SJSA1 (cell line): ENCODE measurements around the gene RC3H1. TPM values are rescaled to one million over a fixed set of nuclear protein-coding genes. Genes with fewer than 3 reads are reported as not detected.
"Not testable (repeated sequence)": the region's sequence is repeated elsewhere in the genome, so short reads cannot be mapped to it uniquely, and the experiment has no call there.

ENCODE experiments used
- DNase-seq, 2 experiments: peaks; one replicate each; pipeline ENCODE4 v3.0.0-alpha.2; 2015 to 2020; ENCODE audit warnings: low spot score in 2 of 2, low read depth in 1 of 2
- H3K27ac ChIP-seq: fragments of 250-450 bp; sonication (Bioruptor Pico); 2 replicates; pipeline ENCODE4 v1.5.1; 2020; ENCODE audit warnings: mild to moderate bottlenecking, moderate library complexity
- H3K27me3 ChIP-seq: fragments of 250-450 bp; sonication (Bioruptor Pico); replicated peaks from 2 replicates; pipeline ENCODE4 v1.5.1; 2020; ENCODE audit warnings: mild to moderate bottlenecking, moderate library complexity
- H3K36me3 ChIP-seq: fragments of 250-450 bp; sonication (Bioruptor Pico); 2 replicates; pipeline ENCODE4 v1.5.1; 2020; ENCODE audit warnings: mild to moderate bottlenecking
- H3K4me1 ChIP-seq: fragments of 250-450 bp; sonication (Bioruptor Pico); replicated peaks from 2 replicates; pipeline ENCODE4 v1.6.1; 2021; ENCODE audit warnings: mild to moderate bottlenecking
- H3K4me3 ChIP-seq: fragments of 250-450 bp; sonication (Bioruptor Pico); 2 replicates; pipeline ENCODE4 v1.5.1; 2020; ENCODE audit warnings: mild to moderate bottlenecking
- H3K9me3 ChIP-seq: fragments of 250-450 bp; sonication (Bioruptor Pico); replicated peaks from 2 replicates; pipeline ENCODE4 v1.5.1; 2020; ENCODE audit warnings: mild to moderate bottlenecking
- total RNA-seq: library from RNA; depleted of rRNA; stranded (reverse); fragments of >200 nt; shearing (Covaris generic); gene quantifications from 2 replicates; pipeline ENCODE4 v1.2.3, GENCODE V29; 2014; rRNA removed

Gene RC3H1, protein sequence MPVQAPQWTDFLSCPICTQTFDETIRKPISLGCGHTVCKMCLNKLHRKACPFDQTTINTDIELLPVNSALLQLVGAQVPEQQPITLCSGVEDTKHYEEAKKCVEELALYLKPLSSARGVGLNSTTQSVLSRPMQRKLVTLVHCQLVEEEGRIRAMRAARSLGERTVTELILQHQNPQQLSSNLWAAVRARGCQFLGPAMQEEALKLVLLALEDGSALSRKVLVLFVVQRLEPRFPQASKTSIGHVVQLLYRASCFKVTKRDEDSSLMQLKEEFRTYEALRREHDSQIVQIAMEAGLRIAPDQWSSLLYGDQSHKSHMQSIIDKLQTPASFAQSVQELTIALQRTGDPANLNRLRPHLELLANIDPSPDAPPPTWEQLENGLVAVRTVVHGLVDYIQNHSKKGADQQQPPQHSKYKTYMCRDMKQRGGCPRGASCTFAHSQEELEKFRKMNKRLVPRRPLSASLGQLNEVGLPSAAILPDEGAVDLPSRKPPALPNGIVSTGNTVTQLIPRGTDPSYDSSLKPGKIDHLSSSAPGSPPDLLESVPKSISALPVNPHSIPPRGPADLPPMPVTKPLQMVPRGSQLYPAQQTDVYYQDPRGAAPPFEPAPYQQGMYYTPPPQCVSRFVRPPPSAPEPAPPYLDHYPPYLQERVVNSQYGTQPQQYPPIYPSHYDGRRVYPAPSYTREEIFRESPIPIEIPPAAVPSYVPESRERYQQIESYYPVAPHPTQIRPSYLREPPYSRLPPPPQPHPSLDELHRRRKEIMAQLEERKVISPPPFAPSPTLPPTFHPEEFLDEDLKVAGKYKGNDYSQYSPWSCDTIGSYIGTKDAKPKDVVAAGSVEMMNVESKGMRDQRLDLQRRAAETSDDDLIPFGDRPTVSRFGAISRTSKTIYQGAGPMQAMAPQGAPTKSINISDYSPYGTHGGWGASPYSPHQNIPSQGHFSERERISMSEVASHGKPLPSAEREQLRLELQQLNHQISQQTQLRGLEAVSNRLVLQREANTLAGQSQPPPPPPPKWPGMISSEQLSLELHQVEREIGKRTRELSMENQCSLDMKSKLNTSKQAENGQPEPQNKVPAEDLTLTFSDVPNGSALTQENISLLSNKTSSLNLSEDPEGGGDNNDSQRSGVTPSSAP
- total RNA-seq, result 15.0 and 79.1 TPM in 2 replicates

DNA sequence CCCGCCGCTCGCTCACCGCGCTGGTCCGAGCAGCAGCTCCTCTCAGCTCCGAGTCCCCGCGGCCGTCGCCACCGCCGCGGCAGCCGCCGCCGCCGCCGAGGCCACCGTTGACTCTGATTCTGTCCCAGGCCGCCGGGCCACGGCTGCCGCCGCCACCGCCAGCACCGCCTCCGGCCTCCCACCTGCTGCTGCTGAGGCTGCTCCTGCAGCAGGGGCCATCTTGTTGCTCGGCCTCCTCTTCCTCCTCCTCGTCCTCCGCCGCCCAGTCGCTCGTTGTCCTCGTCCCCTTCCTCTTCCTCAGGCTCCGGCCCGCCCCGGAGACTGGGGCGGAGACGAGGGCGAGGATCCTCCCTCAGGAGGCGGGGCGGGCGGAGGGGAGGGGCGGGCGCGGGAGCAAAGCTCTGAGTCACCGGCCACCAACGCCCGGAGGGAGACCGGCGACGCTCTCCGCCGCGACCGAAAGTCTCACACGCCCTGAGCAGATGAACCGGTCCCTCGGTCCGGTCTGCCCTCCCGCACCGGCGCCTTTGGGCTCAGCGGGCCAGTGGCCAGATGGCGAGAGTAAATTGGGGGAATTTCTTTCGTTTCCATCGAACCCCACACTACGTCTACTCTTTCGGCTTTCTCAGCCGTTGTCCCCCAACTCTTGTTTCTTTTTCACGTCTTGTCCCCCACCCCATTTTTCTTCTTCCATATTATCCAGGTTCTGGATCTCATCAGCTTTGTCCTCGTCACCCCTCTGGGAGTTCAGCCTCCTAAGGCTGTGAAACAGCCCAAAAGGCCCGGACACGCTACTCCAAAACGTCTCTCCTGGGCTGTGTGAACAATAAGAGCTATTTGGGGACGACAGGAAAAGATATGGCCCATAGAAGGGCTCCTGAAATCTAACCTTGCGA is at the start of gene RC3H1:
Gene RC3H1, minus strand, starts transcription at position 278 of the 896 bp plus-strand sequence. CDS start 29,372 bp downstream, outside the sequence.
- Histone ChIP-seq H3K4me1 (peaks cover 24% of the 10 kb centered on the region), H3K27ac (peak within 1 kb of the TSS; percentile 92), H3K4me3 (peak within 1 kb of the TSS; percentile 94), H3K27me3 (no peaks in the 10 kb centered on the region), H3K9me3 (no peaks in the 10 kb centered on the region), H3K36me3 (peaks cover 9% of the 10 kb centered on the region)
- DNase-seq, result peak; percentile 88 to 91

DNA sequence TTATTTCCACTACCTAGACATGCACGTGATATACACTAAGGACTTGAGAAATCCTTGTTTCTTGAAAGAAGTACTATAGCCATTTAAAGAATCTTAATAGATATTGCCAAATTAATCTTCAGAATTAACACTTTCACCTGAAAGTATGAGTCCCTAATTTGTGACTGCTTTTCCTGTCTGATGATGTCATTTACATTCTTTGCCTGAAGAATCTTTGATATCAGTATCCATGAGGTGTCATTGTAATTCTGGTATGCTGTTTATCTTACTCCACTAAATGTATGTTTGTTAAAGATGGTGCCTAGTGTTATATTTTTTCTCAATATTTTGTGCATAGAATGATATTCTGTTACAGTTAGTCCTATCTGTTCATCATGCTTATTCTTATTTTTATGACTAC is 48.5 kb upstream of the RC3H1 start:
- H3K4me1 ChIP-seq, result 0 out of 2 replicates have a peak, but pooled peaks cover 4% of the 10 kb centered on the region
- H3K27me3 ChIP-seq, result 0 out of 2 replicates have a peak, but pooled peaks cover 5% of the 10 kb centered on the region
- H3K27ac ChIP-seq, result no peak overlapping the region
- DNase-seq, result no peak
- H3K9me3 ChIP-seq, result no peaks in the 10 kb centered on the region; the same call in 1 of the 2 replicates
- no peak overlapping the region for H3K4me3 ChIP-seq
- no peaks in the 10 kb centered on the region for H3K36me3 ChIP-seq

DNA sequence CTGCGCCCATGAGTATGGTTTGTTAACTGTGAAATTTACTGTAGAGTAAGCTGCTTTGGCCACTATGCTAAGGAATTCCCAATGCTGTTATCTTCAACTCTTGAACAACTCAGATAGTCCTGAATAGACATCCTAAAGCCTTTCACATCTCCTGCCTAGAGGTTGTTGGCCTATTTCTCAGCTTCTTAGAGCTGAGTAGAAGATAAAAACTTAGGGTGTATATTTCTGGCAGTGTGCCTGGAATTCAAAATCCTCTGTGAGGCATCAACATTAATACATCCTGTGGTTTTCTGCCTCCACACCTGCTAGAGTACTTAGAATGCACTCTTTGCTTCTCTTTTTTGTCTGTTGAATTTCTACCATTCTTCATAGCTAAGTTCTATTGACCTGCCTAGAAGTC is 45.8 kb upstream of the RC3H1 start:
- H3K36me3 ChIP-seq, result no peaks in the 10 kb centered on the region
- no peaks in the 10 kb centered on the region; the same call in 1 of the 2 replicates for H3K9me3 ChIP-seq
- DNase-seq, result no peak
- H3K4me3 ChIP-seq, result no peak overlapping the region
- H3K27me3 ChIP-seq, result 0 out of 2 replicates have a peak, but pooled peaks cover 5% of the 10 kb centered on the region
- H3K4me1 ChIP-seq, result 0 out of 2 replicates have a peak, but pooled peaks cover 4% of the 10 kb centered on the region
- no peak overlapping the region for H3K27ac ChIP-seq

DNA sequence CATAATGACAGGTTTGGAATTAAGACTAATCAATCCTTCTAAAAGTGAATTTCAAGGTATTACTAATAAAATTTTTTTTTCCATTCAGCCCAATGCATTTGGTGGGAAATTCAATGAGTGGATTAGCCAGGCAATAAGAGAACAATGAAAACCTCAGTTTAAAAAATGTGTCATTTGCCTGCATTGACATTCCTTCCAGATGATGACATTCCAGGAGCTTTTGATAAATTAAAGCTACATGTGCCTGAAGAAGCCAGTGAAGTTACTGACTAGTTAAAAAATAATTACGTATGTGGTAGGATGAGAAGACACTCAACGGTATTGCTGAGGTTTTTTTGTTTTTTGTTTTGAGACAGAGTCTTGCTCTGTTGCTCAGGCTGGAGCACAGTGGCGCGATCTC is 37.9 kb upstream of the RC3H1 start:
- DNase-seq, result peak in 1 of 2 experiments; percentile 60
- Histone ChIP-seq H3K36me3 (no peaks in the 10 kb centered on the region), H3K4me1 (peaks cover 9% of the 10 kb centered on the region), H3K27ac (peak overlapping the region; percentile 52), H3K4me3 (no peak overlapping the region), H3K9me3 (no peaks in the 10 kb centered on the region), H3K27me3 (no peaks in the 10 kb centered on the region)

DNA sequence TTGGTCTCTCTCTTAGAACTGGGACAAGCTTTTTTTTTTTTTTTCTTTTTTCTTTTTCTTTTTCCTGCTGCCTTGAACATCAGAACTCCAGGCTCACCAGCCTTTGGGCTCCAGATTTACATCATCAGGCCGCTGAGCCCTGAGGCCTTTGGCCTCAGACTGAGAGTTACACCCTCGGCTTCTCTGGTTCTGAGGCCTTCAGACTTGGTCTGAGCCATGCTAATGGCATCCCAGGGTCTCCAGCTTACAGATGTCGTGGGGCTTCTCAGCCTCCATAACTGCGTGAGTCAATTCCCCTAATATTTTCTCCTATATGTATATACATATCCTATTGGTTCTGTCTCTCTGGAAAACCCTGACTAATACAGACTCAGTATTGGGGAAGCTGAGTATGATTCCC is 36.5 kb upstream of the RC3H1 start:
- Histone ChIP-seq H3K36me3 (no peaks in the 10 kb centered on the region), H3K27me3 (no peaks in the 10 kb centered on the region), H3K27ac (no peak overlapping the region), H3K9me3 (no peaks in the 10 kb centered on the region), H3K4me1 (peaks cover 9% of the 10 kb centered on the region), H3K4me3 (no peak overlapping the region)
- no peak for DNase-seq

DNA sequence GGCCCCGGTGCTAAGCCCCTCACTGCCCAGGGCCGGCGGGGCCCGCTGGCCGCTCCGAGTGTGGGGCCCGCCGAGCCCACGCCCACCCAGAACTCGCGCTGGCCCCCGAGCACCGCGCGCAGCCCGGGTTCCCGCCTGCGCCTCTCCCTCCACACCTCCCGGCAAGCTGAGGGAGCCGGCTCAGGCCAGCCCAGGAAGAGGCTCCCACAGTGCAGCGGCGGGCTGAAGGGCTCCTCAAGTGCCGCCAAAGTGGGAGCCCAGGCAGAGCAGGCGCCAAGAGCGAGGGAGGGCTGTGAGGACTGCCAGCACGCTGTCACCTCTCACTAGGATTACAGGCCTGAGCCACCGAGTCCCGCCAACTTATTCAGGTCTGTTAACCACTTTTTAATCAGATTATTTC is 34.5 kb upstream of the RC3H1 start:
- not testable (repeated sequence) for H3K4me1 ChIP-seq, H3K4me3 ChIP-seq, DNase-seq, H3K36me3 ChIP-seq, H3K9me3 ChIP-seq, H3K27me3 ChIP-seq, H3K27ac ChIP-seq

DNA sequence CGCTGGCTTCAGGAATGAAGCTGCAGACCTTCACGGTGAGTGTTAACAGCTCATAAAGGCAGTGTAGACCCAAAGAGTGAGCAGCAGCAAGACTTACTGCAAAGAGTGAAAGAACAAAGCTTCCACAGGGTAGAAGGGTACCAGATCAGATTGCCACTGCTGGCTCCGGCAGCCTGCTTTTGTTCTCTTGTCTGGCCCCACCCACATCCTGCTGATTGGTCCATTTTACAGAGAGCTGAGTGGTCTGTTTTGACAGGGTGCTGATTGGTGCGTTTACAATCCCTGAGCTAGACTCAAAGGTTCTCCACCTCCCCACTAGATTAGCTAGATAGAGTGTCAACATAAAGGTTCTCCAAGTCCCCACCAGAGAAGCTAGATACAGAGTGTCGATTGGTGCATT is 33.6 kb upstream of the RC3H1 start:
- H3K36me3 ChIP-seq, H3K4me3 ChIP-seq, H3K27me3 ChIP-seq, H3K27ac ChIP-seq, H3K4me1 ChIP-seq, DNase-seq, H3K9me3 ChIP-seq: not testable (repeated sequence)

DNA sequence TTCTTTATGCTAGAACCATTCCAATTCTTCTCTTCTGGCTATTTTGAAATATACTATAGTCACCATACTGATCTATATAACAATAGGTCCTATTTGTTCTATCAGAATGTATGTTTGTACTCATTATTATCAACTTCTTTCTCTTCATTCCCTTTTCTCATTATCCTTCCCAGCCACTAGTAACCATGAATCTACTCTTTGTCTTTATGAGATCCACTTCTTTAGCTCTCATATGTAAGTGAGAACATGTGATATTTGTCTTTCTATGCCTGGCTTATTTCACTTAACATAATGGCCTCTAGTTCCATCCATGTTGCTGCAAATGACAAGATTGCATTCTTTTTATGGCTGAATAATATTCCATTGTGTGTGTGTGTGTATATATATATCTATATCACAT is 31.7 kb upstream of the RC3H1 start:
- H3K27me3 ChIP-seq, result no peaks in the 10 kb centered on the region
- DNase-seq, result no peak
- no peaks in the 10 kb centered on the region for H3K9me3 ChIP-seq
- H3K4me1 ChIP-seq, result no peaks in the 10 kb centered on the region
- H3K36me3 ChIP-seq, result no peaks in the 10 kb centered on the region
- H3K27ac ChIP-seq, result no peak overlapping the region
- H3K4me3 ChIP-seq, result no peak overlapping the region

DNA sequence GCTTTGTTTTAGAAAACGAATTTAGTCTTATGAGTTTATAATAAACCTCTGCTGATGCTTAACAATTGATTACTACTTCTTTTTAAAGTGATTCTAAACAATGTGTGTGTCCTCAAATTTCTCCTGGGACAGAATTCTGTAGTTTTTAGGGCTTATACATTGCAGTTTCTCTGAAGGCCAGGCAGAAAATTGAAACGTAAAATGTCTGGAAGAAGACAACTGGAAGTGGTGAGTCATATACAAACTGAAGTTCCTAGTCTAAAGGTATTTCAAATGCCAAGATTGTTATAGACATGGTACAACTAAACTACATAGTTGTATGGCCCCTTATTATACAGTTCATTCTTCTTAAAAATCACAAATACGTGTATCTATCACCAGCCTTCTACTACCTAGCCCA is 30.5 kb upstream of the RC3H1 start:
- no peak for DNase-seq
- Histone ChIP-seq H3K36me3 (no peaks in the 10 kb centered on the region), H3K4me1 (no peaks in the 10 kb centered on the region), H3K27me3 (no peaks in the 10 kb centered on the region), H3K4me3 (no peak overlapping the region), H3K27ac (no peak overlapping the region), H3K9me3 (no peaks in the 10 kb centered on the region)

DNA sequence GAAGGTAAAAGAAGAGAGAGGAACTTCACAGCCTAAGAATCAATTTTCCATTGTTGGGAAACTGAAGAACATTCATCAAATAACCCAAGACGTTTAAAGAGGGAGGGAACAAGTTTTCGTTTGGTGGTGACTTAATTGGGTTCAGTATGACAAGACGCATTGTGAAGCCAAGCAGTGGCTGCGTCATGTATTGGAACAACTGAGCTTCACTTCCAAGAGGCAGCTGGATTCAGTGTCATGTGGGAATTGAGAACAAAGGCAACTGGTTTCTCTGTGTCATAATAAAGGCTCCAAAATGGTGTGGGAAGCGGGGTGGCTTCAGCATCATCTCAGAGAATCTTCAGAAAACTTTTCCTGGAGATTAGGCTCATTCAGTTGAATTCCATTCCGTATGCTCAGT is 29.8 kb upstream of the RC3H1 start:
- Histone ChIP-seq H3K27ac (no peak overlapping the region), H3K4me3 (no peak overlapping the region), H3K36me3 (no peaks in the 10 kb centered on the region), H3K4me1 (no peaks in the 10 kb centered on the region), H3K27me3 (no peaks in the 10 kb centered on the region), H3K9me3 (no peaks in the 10 kb centered on the region)
- no peak for DNase-seq

DNA sequence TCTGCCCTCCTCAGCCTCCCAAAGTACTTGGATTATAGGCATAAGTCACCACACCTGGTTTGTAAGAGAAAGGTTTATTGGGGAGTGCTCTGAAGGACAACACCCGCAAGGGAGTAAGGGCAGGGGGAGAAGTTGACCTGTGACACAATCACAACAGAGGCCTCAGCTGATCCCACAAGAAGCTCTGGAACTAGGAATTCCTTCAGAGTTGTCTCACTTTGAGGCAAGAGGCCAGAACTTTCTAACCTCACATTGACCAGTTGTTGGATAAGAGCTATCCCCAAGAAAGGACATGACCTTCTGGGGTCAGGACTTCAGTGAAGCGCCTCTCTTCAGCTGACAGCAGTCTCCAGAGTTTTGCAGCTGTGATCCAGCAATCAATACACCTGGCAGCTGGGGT is 27.4 kb upstream of the RC3H1 start:
- Histone ChIP-seq H3K36me3 (no peaks in the 10 kb centered on the region), H3K4me3 (no peak overlapping the region), H3K27ac (no peak overlapping the region), H3K27me3 (no peaks in the 10 kb centered on the region), H3K9me3 (no peaks in the 10 kb centered on the region), H3K4me1 (no peaks in the 10 kb centered on the region)
- no peak for DNase-seq

DNA sequence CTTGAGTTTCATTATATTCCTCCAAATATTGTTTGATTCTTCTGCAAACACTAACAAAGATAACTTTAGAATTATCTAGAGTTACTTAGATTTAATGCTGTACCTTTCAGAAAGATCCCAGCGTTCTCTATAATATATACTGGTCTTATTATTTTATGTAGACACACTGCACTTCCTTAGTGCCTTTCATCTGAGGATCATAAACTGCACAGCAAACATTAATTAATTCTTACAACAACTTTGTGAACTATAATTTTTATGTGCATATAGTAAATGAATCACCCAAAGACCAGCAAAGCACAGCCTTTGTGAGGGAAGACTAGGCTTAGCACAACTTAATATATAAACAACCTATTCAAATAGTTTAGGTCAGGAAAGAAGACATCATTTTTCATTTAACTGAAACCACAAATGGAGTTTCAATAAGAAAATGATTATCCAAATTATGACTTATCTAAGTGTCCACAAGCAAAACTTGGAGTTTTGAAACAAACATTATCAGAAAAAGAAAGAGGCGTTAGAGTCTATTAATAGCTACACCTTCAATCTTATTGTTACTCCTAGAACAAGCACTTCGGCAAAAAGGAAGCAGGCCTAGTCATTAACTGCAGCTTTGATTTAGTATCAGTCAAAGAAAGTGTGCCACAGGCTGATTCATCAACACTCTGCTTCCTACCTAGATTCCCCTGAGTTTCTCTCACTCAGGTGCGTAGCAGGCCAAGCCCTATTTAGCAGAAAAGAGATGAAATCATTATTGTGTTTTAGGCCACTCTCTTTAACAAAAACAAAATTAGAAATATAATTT is 22.5 kb upstream of the RC3H1 start:
- DNase-seq, result no peak
- H3K4me1 ChIP-seq, result no peaks in the 10 kb centered on the region
- no peak overlapping the region for H3K4me3 ChIP-seq
- no peaks in the 10 kb centered on the region for H3K36me3 ChIP-seq
- H3K27me3 ChIP-seq, result no peaks in the 10 kb centered on the region
- H3K27ac ChIP-seq, result no peak overlapping the region
- H3K9me3 ChIP-seq, result no peaks in the 10 kb centered on the region
